Stimulated activated memory B cell treated with anti-CD40 and anti-IgM and Interleukin-4, amounts not matched to agents 10 μg/mL and 1 μg/mL and 100 μg/mL, for 72 hours (primary cell): Measurements from ENCODE around the gene SFXN2.
"Not testable (repeated sequence)": the region's sequence is repeated elsewhere in the genome, so short reads cannot be mapped to it uniquely, and the experiment has no call there.

ENCODE experiments used
- ATAC-seq: fragments of 150-1000 bp; cut with Tn5 transposase; 2 replicates; pipeline ENCODE4 v1.10.0; 2021
- H3K27ac Mint-ChIP-seq: one replicate; pipeline ENCODE4 v1.8.0; 2022; ENCODE audit warnings: mild to moderate bottlenecking, mixed read lengths
- H3K27me3 Mint-ChIP-seq: one replicate; pipeline ENCODE4 v1.8.0; 2022; ENCODE audit warnings: mixed read lengths
- H3K36me3 Mint-ChIP-seq: one replicate; pipeline ENCODE4 v1.8.0; 2022; ENCODE audit warnings: mixed read lengths
- H3K4me1 Mint-ChIP-seq: one replicate; pipeline ENCODE4 v1.8.0; 2022; ENCODE audit warnings: mixed read lengths
- H3K4me3 Mint-ChIP-seq: one replicate; pipeline ENCODE4 v1.8.0; 2022; ENCODE audit warnings: mild to moderate bottlenecking, moderate library complexity, mixed read lengths
- H3K9me3 Mint-ChIP-seq: one replicate; pipeline ENCODE4 v1.8.0; 2022; ENCODE audit warnings: mixed read lengths

Gene SFXN2

GRCh38 chr10:102714621-102715455, at the start of gene SFXN2:
TSS of gene SFXN2 (plus strand) at chr10:102714636. CDS start at chr10:102726637, 12,001 bp downstream.
- Mint-ChIP-seq H3K27me3 (no peaks in the 10 kb centered on the region), H3K36me3 (peaks cover 22% of the 10 kb centered on the region), H3K27ac (peak within 1 kb of the TSS; percentile 92), H3K4me1 (peaks cover 66% of the 10 kb centered on the region), H3K4me3 (peak within 1 kb of the TSS; percentile 83), H3K9me3 (no peaks in the 10 kb centered on the region)
- ATAC-seq = peak; percentile 42

GRCh38 chr10:102665904-102666509, 48.4 kb upstream of the SFXN2 start:
- Mint-ChIP-seq H3K27ac (no peak overlapping the region), H3K36me3 (no peaks in the 10 kb centered on the region), H3K27me3 (no peaks in the 10 kb centered on the region), H3K9me3 (no peaks in the 10 kb centered on the region), H3K4me3 (no peak overlapping the region), H3K4me1 (peaks cover 21% of the 10 kb centered on the region)
- no peak for ATAC-seq

DNA sequence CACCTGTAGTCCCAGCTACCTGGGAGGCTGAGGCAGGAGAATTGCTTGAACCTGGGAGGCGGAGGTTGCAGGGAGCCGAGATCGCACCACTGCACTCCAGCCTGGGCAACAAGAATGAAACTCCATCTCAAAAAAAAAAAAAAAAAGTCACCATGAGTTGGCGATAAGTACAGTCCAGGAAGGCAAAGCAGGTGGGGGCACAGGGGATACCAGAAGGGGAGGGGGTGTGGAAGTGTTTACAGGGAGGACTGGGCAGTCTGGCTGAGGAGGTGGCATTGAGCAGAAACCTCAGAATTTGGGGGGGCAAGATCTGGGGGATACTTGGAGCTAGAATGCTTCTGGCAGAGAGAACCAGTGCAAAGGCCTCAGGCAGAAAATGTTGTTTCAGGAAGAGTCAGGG, 47.0 kb upstream of the SFXN2 start:
- Mint-ChIP-seq H3K27ac (peak overlapping the region; percentile 11), H3K4me1 (peaks cover 11% of the 10 kb centered on the region)
- not testable (repeated sequence) for H3K4me3 Mint-ChIP-seq, H3K27me3 Mint-ChIP-seq, ATAC-seq, H3K9me3 Mint-ChIP-seq, H3K36me3 Mint-ChIP-seq

- Mint-ChIP-seq H3K9me3 (no peaks in the 10 kb centered on the region), H3K4me1 (peaks cover 13% of the 10 kb centered on the region), H3K36me3 (no peaks in the 10 kb centered on the region), H3K27ac (peak overlapping the region; percentile 11), H3K27me3 (no peaks in the 10 kb centered on the region), H3K4me3 (no peak overlapping the region)
- peak; percentile 21 for ATAC-seq
Observed at GRCh38 chr10:102668326-102669107, 45.9 kb upstream of the SFXN2 start.

- peak; percentile 34 for ATAC-seq
- Mint-ChIP-seq H3K4me3 (no peak overlapping the region), H3K27me3 (no peaks in the 10 kb centered on the region), H3K36me3 (no peaks in the 10 kb centered on the region), H3K27ac (no peak overlapping the region), H3K4me1 (peaks cover 20% of the 10 kb centered on the region), H3K9me3 (no peaks in the 10 kb centered on the region)
Observed at GRCh38 chr10:102669206-102670064, 45.0 kb upstream of the SFXN2 start.

DNA sequence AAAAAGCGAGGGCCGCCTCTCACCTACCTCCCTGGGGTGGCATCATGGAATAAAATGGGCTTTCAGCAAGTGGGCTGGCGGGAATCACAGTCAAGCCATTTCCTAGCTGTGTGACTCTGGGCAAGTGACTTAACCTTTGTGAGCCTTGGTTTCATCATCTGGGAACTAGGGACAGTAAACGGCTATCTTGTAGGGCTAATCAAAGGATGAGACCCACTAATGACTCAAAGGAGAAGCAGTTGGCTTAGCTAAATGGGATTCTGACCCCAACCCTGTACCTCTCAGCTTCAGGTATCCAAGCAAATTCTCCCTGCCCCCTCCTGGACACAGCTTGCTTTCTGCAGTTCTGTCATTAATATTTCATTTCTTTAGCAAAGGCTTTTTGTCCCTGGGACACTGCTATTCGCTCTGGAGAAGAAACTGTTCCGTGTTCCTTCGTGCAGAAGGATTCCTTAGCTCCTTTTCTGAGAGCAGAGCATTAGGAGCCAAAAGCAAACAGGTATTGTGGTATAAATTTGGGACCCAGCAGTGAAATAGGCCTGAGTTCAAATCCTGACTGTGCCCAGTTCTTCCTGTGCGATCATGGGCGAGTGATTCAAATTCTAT, 44.3 kb upstream of the SFXN2 start:
- ATAC-seq = no peak
- no peak overlapping the region for H3K27ac Mint-ChIP-seq

GRCh38 chr10:102670871-102671434, 43.5 kb upstream of the SFXN2 start:
- Mint-ChIP-seq H3K36me3 (no peaks in the 10 kb centered on the region), H3K4me1 (peaks cover 31% of the 10 kb centered on the region), H3K27ac (no peak overlapping the region), H3K4me3 (no peak overlapping the region), H3K27me3 (no peaks in the 10 kb centered on the region), H3K9me3 (no peaks in the 10 kb centered on the region)
- ATAC-seq = no peak

More for the DNA sequence above, 44.3 kb upstream of the SFXN2 start:
- no peaks in the 10 kb centered on the region for H3K36me3 Mint-ChIP-seq
- H3K27me3 Mint-ChIP-seq = no peaks in the 10 kb centered on the region
- H3K9me3 Mint-ChIP-seq = no peaks in the 10 kb centered on the region
- peaks cover 23% of the 10 kb centered on the region for H3K4me1 Mint-ChIP-seq
- H3K4me3 Mint-ChIP-seq = no peak overlapping the region

GRCh38 chr10:102673236-102673818, 41.1 kb upstream of the SFXN2 start:
- Mint-ChIP-seq H3K9me3 (no peaks in the 10 kb centered on the region), H3K27me3 (no peaks in the 10 kb centered on the region), H3K4me1 (peaks cover 31% of the 10 kb centered on the region), H3K27ac (peak overlapping the region; percentile 62), H3K36me3 (no peaks in the 10 kb centered on the region), H3K4me3 (peak overlapping the region; percentile 30)
- no peak for ATAC-seq

DNA sequence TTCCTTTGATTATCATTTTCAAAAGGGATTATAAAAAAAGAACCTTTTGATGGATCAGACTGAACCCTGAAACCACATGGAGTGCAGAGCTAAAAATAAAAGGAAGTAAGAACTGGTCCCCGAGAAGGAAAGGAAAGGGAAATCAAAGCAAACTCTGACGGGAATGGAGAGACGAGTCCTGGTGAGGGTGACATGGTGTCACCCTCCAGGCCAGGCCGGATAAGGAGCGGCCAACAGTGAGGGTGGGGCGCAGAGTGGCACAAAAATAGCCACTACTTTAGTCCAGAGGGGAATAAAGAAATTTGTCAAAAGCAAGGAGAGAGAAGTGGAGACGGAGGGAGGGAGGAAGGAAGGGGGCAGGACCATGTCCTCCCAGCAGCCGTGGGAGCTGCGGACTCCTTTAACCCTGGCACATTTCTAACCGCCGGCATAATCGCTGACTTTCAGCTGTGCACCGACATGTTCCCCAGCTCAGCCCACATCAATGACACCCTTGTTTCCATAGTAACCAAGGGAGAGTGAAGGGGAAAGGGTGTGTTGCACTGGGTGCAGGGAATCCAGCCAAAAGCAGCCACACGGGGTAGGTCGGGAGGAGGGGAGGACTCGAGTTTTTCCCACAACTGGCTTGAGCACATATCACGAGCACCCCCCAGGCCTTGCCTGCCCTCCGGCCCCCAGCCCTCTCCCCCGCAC, 40.5 kb upstream of the SFXN2 start:
- Mint-ChIP-seq H3K4me1 (peaks cover 36% of the 10 kb centered on the region), H3K27me3 (no peaks in the 10 kb centered on the region), H3K36me3 (no peaks in the 10 kb centered on the region), H3K27ac (peak overlapping the region; percentile 62), H3K9me3 (no peaks in the 10 kb centered on the region), H3K4me3 (peak overlapping the region; percentile 30)
- no peak for ATAC-seq

- peaks cover 36% of the 10 kb centered on the region for H3K4me1 Mint-ChIP-seq
- H3K27ac Mint-ChIP-seq = peak overlapping the region; percentile 85
- no peak for ATAC-seq
- H3K27me3 Mint-ChIP-seq = no peaks in the 10 kb centered on the region
- no peaks in the 10 kb centered on the region for H3K9me3 Mint-ChIP-seq
- no peak overlapping the region for H3K4me3 Mint-ChIP-seq
- H3K36me3 Mint-ChIP-seq = no peaks in the 10 kb centered on the region
Observed at GRCh38 chr10:102674566-102674965, 39.9 kb upstream of the SFXN2 start.

DNA sequence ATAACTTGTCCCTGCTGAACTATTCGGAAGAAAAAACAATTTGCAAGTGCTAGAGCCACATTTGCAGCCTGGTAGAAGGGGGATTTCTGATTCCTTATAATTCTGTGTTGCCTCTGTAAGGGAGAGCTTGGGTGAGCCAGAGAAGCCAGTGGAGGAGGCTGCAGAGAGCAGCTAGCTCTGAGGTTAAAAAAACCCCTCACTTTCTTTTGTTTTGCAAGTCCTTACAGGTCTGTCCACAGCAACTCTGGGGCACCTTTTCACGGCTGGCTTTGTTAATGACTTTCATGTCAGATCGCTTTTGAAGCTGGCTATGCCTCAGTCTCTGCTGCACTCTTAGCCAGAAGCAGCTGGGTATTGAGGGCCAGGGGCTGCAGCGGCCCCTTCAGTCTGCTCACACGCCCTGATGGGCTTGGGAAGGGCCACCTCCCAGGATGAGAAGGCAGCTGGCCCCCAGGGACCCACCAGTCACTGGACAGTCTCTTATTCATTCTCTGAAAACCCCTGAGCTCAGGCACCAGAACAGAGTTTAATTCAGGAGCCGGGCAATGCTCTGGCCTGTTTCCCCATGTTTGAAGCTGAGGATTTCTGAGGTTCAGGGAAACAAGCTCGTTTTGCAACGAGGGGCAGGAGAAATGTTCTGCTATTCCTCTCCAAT, 39.3 kb upstream of the SFXN2 start:
- H3K36me3 Mint-ChIP-seq = no peaks in the 10 kb centered on the region
- no peaks in the 10 kb centered on the region for H3K9me3 Mint-ChIP-seq
- ATAC-seq = no peak
- H3K27me3 Mint-ChIP-seq = no peaks in the 10 kb centered on the region
- peak overlapping the region; percentile 85 for H3K27ac Mint-ChIP-seq
- peaks cover 36% of the 10 kb centered on the region for H3K4me1 Mint-ChIP-seq
- no peak overlapping the region for H3K4me3 Mint-ChIP-seq

GRCh38 chr10:102675666-102676533, 38.5 kb upstream of the SFXN2 start:
- no peaks in the 10 kb centered on the region for H3K27me3 Mint-ChIP-seq
- peaks cover 36% of the 10 kb centered on the region for H3K4me1 Mint-ChIP-seq
- H3K36me3 Mint-ChIP-seq = no peaks in the 10 kb centered on the region
- H3K4me3 Mint-ChIP-seq = no peak overlapping the region
- peak; percentile 88 for ATAC-seq
- H3K9me3 Mint-ChIP-seq = no peaks in the 10 kb centered on the region
- peak overlapping the region; percentile 85 for H3K27ac Mint-ChIP-seq
